ENCODE results near the gene ZNRF4. TPM values are rescaled to one million over a fixed set of nuclear protein-coding genes. Genes with fewer than 3 reads are reported as not detected.

Gene ZNRF4
- total and polyA plus RNA-seq, 7 donors = not detected

DNA sequence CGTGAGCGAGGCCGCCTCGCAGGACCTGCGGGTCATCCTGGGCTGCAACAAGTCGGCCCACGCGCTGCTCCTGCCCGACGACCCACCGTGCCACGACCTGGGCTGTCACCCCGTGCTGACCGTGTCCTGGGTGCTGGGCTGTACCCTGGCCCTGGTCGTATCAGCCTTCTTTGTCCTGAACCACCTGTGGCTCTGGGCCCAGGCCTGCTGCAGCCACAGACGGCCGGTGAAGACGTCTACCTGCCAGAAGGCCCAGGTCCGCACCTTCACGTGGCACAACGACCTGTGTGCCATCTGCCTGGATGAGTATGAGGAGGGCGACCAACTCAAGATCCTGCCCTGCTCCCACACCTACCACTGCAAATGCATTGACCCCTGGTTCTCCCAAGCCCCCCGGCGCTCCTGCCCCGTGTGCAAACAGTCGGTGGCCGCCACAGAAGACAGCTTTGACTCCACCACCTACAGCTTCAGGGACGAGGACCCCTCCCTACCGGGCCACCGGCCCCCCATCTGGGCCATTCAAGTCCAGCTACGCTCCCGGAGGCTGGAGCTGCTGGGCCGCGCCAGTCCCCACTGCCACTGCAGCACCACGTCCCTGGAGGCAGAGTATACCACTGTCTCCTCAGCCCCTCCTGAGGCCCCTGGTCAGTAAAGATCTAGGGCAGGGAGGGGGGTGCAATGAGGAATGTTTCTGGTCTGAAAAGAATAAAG is 1.1 kb downstream of the ZNRF4 start:
- H3K27ac ChIP-seq = no peak overlapping the region
- intact Hi-C loops (cut with DNase I) = no loop called here
- no peak for DNase-seq
- H3K4me3 ChIP-seq = no peak overlapping the region
- H3K36me3 ChIP-seq = no peaks in the 10 kb centered on the region
- no peaks in the 10 kb centered on the region for H3K4me1 ChIP-seq
- WGBS, 2 donors = 90 to 91% methylated on average over 35 of the region's 35 CpGs
- peaks cover 0 to 11% (median 8%) of the 10 kb centered on the region in 3 donors for H3K27me3 ChIP-seq
- no peaks in the 10 kb centered on the region for H3K9me3 ChIP-seq
- TF ChIP-seq, protein P1, sequence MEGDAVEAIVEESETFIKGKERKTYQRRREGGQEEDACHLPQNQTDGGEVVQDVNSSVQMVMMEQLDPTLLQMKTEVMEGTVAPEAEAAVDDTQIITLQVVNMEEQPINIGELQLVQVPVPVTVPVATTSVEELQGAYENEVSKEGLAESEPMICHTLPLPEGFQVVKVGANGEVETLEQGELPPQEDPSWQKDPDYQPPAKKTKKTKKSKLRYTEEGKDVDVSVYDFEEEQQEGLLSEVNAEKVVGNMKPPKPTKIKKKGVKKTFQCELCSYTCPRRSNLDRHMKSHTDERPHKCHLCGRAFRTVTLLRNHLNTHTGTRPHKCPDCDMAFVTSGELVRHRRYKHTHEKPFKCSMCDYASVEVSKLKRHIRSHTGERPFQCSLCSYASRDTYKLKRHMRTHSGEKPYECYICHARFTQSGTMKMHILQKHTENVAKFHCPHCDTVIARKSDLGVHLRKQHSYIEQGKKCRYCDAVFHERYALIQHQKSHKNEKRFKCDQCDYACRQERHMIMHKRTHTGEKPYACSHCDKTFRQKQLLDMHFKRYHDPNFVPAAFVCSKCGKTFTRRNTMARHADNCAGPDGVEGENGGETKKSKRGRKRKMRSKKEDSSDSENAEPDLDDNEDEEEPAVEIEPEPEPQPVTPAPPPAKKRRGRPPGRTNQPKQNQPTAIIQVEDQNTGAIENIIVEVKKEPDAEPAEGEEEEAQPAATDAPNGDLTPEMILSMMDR (IDR thresholded peaks at IDR 0.05) = no peak
- TF ChIP-seq POLR2AphosphoS5 (IDR thresholded peaks at IDR 0.05) = no peak
- no peak for TF ChIP-seq POLR2A (IDR thresholded peaks at IDR 0.05)

DNA sequence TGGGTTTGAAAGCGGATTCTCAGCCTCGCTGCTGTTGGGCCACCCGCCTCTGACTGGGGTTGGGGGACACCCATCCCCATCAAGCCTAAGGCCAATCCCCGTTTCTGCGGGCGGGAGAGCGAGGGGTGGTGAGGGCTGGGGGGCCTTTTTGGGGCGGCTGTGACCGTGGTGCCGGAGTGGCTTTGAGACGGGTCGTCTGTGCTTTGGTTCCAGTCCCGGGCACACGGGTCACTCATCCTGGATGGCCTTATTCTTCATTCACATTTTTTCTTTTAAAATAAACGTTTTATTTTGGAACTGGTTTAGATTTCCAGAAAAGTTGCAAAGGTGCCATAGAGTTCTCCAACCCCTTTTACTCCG is 1.6 kb downstream of the ZNRF4 start:
- peaks cover 0 to 6% (median 4%) of the 10 kb centered on the region in 3 donors for H3K27me3 ChIP-seq
- intact Hi-C loops (cut with DNase I) = no loop called here
- H3K27ac ChIP-seq = no peak overlapping the region
- TF ChIP-seq, protein P1 (IDR thresholded peaks at IDR 0.05) = no peak
- TF ChIP-seq POLR2AphosphoS5 (IDR thresholded peaks at IDR 0.05) (no peak), EP300 (IDR thresholded peaks at IDR 0.05) (no peak), POLR2A (IDR thresholded peaks at IDR 0.05) (no peak)
- no peaks in the 10 kb centered on the region for H3K9me3 ChIP-seq
- 84% methylated on average over 16 of the region's 16 CpGs for WGBS, 2 donors
- H3K4me3 ChIP-seq = no peak overlapping the region
- DNase-seq = no peak
- H3K4me1 ChIP-seq = no peaks in the 10 kb centered on the region
- no peaks in the 10 kb centered on the region for H3K36me3 ChIP-seq

DNA sequence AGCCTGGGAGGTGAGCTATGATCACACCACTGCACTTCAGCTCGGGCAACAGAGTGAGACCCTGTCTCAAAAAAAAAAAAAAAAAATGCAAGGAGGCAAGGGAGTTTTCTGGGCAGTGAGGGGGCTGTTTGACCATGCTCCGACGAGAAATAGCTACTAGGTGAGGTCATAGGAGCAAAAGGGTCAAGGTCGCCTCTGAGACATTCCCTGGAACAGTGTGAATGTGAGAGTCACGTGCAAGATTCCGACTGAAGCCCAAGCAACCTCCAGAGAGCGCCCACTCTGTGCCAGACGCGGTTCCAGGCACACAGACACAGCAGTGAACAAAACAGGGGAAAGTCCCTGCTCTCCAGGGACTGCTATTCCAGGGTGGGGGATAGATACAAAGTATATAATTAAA is 2.5 kb downstream of the ZNRF4 start:
- TF ChIP-seq EP300 (IDR thresholded peaks at IDR 0.05) (no peak), POLR2AphosphoS5 (IDR thresholded peaks at IDR 0.05) (no peak), POLR2A (IDR thresholded peaks at IDR 0.05) (no peak)
- TF ChIP-seq, protein P1 (IDR thresholded peaks at IDR 0.05) = no peak
- 54 to 67% methylated on average over 9 of the region's 9 CpGs for WGBS, 2 donors
- Histone ChIP-seq H3K4me1 (no peaks in the 10 kb centered on the region), H3K4me3 (no peak overlapping the region), H3K9me3 (no peaks in the 10 kb centered on the region), H3K27ac (no peak overlapping the region), H3K36me3 (no peaks in the 10 kb centered on the region), H3K27me3 (peaks cover 0 to 6% (median 4%) of the 10 kb centered on the region in 3 donors)
- intact Hi-C loops (cut with DNase I) = no loop called here
- DNase-seq = no peak

DNA sequence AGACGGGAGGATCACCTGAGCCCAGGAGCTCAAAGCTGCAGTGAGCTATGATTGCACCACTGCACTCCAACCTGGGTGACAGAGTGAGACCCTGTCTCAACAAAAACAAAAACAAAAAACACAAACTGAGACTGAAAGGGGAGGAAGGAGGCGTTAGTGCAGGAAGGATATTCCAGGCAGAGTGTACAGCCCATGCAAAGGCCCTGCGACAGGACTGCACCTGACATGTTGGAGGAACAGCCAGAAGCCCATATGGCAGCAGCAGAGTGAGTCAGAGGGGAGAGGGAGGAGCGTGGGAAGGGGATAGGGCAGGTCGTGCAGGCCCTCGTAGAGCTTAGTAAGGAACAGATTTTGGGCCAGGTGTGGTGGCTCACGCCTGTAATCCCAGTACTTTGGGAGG is 3.2 kb downstream of the ZNRF4 start:
- no peak overlapping the region for H3K27ac ChIP-seq
- H3K36me3 ChIP-seq = no peaks in the 10 kb centered on the region
- no peaks in the 10 kb centered on the region for H3K4me1 ChIP-seq
- DNase-seq = no peak
- 80 to 85% methylated on average over 7 of the region's 7 CpGs for WGBS, 2 donors
- peaks cover 0 to 6% (median 4%) of the 10 kb centered on the region in 3 donors for H3K27me3 ChIP-seq
- intact Hi-C loops (cut with DNase I) = no loop called here
- H3K4me3 ChIP-seq = no peak overlapping the region
- H3K9me3 ChIP-seq = no peaks in the 10 kb centered on the region
- no peak for TF ChIP-seq EP300 (IDR thresholded peaks at IDR 0.05)
- TF ChIP-seq, protein P1 (IDR thresholded peaks at IDR 0.05) = no peak
- TF ChIP-seq POLR2AphosphoS5 (IDR thresholded peaks at IDR 0.05) = no peak

DNA sequence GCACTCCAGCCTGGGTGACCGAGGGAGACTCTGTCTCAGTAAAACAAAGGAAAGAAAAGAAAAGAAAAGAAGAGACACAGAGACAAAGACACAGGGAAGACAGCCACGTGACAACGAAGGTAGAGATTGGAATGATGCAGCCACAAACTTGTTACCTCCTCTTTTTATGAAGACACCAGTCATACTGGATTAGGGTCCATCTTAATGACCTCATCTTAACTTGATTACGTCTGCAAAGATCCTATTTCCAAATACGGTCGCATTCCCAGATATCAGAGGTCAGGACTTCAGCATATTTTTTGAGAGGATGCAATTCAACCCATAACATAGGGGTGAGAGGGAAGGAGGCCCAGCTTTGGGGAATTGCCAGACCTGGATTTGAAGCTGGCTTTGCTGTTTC is 4.1 kb downstream of the ZNRF4 start:
- peaks cover 0 to 6% (median 2%) of the 10 kb centered on the region in 3 donors for H3K27me3 ChIP-seq
- H3K9me3 ChIP-seq = no peaks in the 10 kb centered on the region
- H3K4me1 ChIP-seq = no peaks in the 10 kb centered on the region
- intact Hi-C loops (cut with DNase I) = no loop called here
- WGBS, 2 donors = 63 to 70% methylated on average over 6 of the region's 6 CpGs
- no peak for DNase-seq
- no peak overlapping the region for H3K4me3 ChIP-seq
- H3K36me3 ChIP-seq = no peaks in the 10 kb centered on the region
- H3K27ac ChIP-seq = no peak overlapping the region
- TF ChIP-seq EP300 (IDR thresholded peaks at IDR 0.05) = no peak
- TF ChIP-seq, protein P1 (IDR thresholded peaks at IDR 0.05) = no peak
- no peak for TF ChIP-seq POLR2AphosphoS5 (IDR thresholded peaks at IDR 0.05)
- no peak for TF ChIP-seq POLR2A (IDR thresholded peaks at IDR 0.05)

Measured in sigmoid colon (tissue), 7 donors.